T-helper 2 cell (primary cell): ENCODE data around the gene SLC41A3.
A peak's percentile ranks its signal among the peaks of the same experiment; 100 is the strongest.

Experiments
- DNase-seq, 5 experiments: peaks; one replicate each; pipeline versions ENCODE4 v3.0.0 to v3.0.0-alpha.2; 2012 to 2022
- total RNA-seq, 2 donors: gene quantifications; one replicate each; lab custom pipeline; 2026; lab: John Stamatoyannopoulos, UW

The SLC41A3 gene
- total RNA-seq, result 19.6 to 32.1 reads per million in 2 donors

- DNase-seq, result peak; percentile 61 to 87 (median 77)
Observed at GRCh38 chr3:126083913-126084767, at the start of gene SLC41A3. SLC41A3 (minus strand) TSS chr3:126084124; CDS start chr3:126068219, 15,905 bp downstream.

GRCh38 chr3:126133606-126134005, 49.7 kb upstream of the SLC41A3 start:
- no peak for DNase-seq

- DNase-seq, result no peak
Observed at GRCh38 chr3:126132751-126133511, 49.0 kb upstream of the SLC41A3 start.

- no peak for DNase-seq
Observed at GRCh38 chr3:126131881-126132750, 48.2 kb upstream of the SLC41A3 start.

GRCh38 chr3:126130981-126131745, 47.2 kb upstream of the SLC41A3 start:
- no peak for DNase-seq

GRCh38 chr3:126130081-126130855, 46.3 kb upstream of the SLC41A3 start:
- DNase-seq, result no peak

- DNase-seq, result no peak
Observed at GRCh38 chr3:126129398-126129891, 45.5 kb upstream of the SLC41A3 start.

- DNase-seq, result no peak
Observed at GRCh38 chr3:126128504-126129397, 44.8 kb upstream of the SLC41A3 start.

GRCh38 chr3:126127904-126128303, 44.0 kb upstream of the SLC41A3 start:
- no peak for DNase-seq

GRCh38 chr3:126127452-126127851, 43.5 kb upstream of the SLC41A3 start:
- DNase-seq, result no peak

GRCh38 chr3:126126811-126127431, 43.0 kb upstream of the SLC41A3 start:
- no peak for DNase-seq

- no peak for DNase-seq
Observed at GRCh38 chr3:126126286-126126685, 42.4 kb upstream of the SLC41A3 start.

- no peak for DNase-seq
Observed at GRCh38 chr3:126125781-126126251, 41.9 kb upstream of the SLC41A3 start.

- no peak for DNase-seq
Observed at GRCh38 chr3:126125341-126125740, 41.4 kb upstream of the SLC41A3 start.

- no peak for DNase-seq
Observed at GRCh38 chr3:126124896-126125295, 41.0 kb upstream of the SLC41A3 start.

- DNase-seq, result no peak
Observed at GRCh38 chr3:126124148-126124868, 40.4 kb upstream of the SLC41A3 start.

- no peak for DNase-seq
Observed at GRCh38 chr3:126121632-126122031, 37.7 kb upstream of the SLC41A3 start.

GRCh38 chr3:126121074-126121473, 37.1 kb upstream of the SLC41A3 start:
- DNase-seq, result no peak
